ENCODE measurements around the gene CCDC181.

The CCDC181 gene

DNA sequence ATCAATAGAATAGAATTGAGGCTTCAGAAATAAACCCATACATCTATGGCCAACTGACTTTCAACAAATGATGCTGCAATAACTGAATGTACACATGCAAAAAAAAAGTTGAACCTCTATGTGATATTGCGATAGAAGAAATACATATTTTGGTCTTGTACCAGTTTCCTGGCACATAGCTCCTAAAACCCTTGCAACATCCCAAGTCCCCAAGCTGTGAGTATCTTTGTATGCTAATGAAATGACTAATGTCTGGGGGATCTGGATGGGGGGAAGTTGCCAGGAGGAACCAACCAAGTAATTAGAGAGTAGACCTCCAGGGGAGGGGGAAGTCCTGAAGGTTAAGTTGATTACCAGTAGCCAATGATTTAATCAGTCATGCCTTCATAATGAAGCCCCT lies 34.9 kb downstream of the CCDC181 start:
- DNase-seq = no peak

DNA sequence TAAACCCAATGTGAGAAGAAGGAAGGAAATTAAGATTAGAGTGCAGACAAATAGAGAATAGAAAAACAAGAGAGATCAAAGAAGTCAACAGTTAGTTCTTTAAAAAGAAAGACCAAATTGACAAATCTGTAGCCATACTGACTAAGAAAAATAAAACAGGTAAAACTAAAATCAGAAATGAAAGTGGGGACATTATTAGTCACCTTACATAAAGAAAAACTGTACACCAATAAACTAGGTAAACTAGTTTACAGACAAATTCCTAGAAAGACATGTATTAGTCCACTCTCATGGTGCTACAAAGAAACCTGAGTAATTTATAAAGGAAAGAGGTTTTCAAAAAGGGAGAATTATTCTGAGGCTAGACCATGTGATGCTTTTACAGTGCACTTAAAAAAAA lies 37.0 kb downstream of the CCDC181 start:
- no peak for DNase-seq

DNA sequence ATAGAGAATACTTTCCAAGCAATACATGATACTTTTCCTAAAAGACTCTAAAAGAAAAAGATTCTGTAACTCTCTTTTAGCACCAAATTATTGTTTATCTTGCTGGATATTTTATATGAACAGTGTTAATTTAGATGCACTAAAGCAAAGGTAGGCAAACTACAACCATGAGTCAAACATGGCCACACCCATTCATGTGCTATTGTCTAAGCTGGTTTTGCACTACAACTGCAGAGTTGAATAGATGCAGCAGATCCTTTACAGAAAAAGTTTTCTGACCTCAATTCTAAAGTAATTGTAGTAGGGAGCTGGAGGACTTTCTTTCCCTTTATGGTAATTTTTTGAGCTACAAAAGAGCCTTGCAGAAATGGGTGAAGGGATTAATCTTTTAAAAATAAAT lies 39.9 kb downstream of the CCDC181 start:
- DNase-seq = no peak

DNA sequence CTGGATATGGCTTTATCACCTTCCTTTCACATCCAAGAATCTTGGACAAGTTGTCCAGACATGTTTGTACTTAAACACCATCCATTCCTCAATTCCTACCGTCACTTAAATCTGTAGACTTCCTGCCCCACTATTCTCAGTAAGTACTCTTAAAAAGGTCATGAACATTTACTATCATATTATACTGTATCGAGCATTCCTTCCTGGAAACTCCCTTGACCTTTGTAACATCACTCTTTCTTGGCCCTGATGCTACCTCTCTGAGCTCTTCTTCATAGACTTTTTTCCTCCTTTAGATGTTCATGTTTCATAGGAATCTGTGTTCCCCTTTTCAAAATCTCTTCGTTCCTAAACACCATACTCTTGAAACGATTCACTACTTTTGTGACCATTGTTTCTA lies 43.8 kb downstream of the CCDC181 start:
- DNase-seq = no peak

DNA sequence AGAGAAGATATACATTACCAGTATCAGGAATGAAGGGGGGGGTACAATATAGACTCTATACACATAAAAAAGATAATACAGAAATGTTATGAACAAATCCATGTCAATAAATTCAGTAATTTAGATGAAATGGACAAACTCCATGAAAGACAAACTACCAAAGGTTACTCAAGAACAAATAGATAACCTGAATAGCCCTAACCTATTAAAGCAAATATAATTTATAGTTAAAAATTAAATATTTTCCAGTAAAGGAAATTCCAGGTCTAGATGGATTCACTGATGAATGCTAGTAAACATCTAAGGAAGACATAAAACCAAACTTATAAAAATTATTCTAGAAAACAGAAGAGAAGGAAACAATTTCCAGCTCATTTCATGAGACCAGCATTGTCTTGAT lies 46.1 kb downstream of the CCDC181 start:
- DNase-seq = no peak

DNA sequence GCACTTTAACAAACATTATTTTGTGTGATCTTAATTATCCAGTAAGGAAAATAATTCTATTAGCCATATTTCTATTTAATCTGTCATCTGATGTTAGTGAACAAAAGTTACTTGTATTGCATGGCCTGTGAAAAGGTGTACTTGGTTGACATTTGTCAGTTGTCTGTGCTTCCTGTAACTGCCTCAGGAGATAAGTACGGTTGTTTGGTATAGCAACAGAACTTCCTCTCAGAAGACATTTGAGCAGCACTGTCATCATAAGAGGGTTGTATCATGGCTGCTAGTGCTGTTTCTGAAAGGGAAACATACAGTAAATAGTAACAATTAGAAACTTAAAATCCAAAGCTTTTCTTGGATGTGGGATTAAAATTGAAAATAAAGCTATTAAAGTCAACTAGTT lies 55.9 kb downstream of the CCDC181 start:
- DNase-seq = no peak

DNA sequence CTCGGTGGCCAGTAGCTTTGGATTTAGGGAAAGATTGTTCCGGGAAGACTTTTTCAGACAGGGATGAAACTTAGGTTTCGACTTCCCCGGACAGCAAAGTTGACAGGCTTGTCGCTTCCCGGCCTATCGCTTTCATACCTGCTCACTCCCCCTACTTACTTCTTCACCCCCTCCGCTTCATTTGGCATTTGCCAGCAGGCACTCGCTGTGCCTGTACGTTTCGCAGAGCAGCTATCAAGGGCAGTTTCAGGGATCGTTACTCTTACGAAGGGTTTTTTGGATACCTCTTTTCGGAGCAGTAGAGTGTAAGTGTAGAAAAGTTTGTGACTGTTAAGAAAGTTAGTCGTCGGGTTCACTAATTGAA lies 58.9 kb downstream of the CCDC181 start:
- DNase-seq = no peak

DNA sequence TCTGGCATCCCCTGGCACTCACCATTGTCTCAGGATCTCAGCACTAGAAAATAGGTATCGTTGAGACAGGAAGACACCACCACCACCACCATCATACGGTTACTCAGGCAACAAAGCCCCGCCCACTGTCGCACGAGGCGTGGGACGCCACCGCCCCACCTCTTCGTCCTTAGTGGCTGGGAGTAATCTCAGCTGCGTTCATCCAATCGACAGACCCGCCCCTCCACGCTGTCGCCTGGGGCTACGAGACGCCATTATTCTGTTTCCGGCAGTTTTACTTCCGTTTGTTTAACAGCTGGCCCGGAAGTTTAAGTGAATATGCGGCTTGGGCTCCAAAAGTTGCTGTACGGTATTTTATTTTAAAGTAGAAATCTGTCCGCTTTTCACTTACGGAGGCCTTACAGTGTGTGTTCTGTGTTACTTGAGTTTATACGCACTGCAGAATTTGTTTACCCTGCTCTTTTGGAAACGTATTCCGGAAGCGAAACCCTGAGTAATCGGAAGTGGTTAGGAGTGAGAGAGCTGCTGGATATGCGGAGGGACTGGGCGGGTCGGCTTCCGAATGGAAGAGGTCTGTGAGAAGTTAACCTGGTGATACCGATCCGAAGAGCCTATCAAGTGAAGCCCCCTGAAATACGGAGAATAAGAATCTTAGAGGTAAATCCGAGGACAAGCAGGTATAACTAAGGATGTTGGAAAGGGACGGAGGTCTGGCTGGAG lies 59.4 kb downstream of the CCDC181 start, which contains the start of the genes BLZF1 and NME7:
Gene BLZF1 (plus strand): TSS at position 510 of the 720 bp plus-strand sequence. CDS start 1,328 bp downstream, outside the sequence.
Gene NME7 (minus strand): TSS at position 112 of the 720 bp plus-strand sequence. CDS start 87 bp downstream, at position 25.
- DNase-seq = peak; percentile 93

DNA sequence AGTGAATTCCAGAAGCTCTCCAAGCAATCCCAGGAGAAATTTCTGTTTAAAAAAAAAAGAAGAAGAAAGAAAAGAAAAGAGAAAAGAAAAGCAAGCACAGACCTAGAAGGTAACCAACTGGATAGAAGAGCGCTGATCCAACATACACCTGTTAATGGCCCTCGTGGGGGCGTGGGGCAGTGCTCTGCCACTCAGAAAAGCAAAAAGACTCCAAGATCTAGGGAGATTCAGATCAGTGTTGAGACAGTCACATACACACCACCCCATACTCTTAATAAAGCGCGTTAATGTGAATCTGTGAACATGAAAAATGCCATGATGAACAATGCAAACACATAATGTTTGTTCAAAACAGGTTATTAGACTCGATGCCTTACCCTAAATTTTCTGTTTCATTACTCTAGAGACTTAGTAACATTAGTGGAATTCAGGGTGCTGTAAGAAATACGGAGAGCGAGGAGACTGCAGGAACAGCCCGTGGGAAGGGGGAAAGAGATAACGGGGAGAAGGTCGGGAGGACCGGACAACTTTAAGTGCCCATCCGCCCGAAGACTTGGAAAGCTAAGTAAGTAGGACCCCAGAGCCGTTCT lies 60.1 kb downstream of the CCDC181 start:
- DNase-seq = no peak

DNA sequence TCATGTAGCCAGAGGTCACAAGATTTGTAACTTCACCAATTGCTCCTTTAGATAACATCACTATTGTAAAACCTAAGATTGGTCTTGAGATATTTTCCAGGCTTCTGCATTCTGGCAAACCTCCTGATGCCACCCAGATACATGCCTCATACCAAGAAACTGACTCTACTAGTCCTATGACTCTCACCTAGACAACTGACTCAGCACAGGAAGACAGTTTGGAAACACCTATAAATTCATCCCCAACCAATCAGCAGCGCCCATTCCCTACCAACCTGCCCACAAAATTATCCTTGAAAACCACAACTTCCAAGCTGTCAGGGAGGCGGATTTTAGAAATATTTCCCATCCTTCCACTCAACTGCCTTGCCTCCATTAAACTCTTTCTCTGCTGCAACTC lies 62.3 kb downstream of the CCDC181 start:
- DNase-seq = no peak

DNA sequence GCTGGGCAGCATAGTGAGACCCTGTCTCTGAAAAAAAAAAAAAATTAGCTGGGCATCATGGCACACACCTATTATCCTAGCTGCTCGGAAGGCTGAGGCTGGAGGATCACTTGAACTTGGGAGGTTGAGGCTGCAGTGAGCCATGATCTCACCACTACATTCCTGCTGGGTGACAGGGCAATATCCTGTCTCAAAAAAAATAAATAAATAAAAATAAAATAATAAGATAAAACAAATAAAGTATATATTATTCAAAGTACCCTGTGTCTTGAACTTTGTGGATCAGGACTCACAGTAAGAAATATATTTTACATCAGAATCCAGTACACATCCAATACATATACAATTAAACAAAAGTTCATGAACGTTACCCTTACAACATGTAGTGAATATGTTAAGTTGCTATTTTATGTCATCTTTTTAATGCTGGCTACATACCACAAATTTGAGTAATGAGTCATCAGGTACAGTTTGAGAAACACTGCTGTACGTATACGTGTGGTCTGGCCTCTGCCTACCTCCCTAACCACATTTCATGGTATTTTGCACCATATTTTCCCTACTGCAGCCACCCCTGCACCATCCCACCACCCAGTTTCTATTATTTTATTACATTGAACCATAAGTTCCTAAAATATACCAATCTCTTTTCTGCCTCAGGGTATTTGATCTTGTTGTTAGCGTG lies 64.1 kb downstream of the CCDC181 start:
- no peak for DNase-seq

DNA sequence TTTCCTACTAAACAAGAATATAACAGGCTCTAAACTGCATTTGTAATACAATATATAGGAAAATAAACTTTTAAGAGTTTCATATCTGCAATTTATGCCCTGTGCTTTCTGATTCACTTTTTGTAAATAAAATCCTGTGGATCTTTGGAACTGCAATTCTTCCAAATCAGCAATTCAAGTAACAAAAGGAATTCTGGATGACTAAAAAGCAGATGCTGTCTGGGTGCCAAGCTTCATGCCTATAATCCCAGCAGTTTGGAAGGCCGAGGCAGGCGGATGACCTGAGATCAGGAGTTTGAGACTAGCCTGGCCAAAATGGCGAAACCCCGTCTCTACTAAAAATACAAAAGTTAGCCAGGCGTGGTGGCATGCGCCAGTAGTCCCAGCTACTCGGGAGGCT lies 66.0 kb downstream of the CCDC181 start:
- DNase-seq = no peak

DNA sequence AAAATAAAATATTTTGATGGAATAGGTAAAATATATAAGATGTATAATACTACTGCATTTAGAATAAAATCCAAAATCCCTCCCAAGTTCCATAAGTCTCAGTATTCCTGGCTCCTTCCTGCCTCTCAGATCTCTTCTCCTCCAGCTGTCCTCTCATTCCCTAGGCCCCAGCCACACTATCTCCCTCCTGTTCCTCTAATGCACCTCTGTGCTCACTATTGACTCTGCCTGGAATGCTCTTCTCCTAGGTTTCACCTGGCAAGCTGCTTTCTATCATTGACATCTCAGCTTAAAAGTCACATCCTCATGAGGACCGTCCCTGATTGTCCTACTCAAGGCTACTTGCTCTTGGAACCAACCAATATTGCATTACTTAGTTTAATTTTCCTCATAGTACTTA lies 66.9 kb downstream of the CCDC181 start:
- no peak for DNase-seq

DNA sequence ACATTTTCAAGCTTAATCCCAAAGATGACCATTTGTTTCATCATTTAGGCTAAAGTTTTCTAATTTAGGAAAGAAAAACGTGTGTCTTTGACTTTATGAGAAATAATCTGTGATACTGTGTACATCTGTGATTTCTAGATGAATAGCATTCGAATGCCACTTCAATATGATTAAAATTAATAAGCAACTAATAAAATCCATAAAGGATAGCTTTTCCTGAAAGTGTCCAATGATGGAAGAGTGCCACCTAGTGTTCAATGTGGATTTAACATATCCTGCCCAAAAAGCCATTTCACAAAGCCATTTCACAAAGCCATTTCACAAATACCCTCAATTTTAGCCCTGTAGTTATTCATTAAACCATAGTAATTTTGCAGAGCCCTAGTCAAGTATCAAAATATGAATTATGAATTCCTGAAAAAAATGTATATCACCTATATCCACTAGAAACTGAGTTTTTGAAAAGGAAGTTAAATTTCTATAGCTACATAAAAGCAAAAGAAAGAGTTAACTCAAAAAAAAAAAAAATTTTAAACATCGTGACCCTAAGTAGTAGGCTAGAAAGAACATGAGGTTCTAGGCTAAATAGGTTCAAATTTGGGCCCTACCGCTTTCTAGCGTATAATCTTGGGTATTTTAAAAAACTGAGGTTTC lies 78.8 kb downstream of the CCDC181 start:
- DNase-seq = peak; percentile 47

DNA sequence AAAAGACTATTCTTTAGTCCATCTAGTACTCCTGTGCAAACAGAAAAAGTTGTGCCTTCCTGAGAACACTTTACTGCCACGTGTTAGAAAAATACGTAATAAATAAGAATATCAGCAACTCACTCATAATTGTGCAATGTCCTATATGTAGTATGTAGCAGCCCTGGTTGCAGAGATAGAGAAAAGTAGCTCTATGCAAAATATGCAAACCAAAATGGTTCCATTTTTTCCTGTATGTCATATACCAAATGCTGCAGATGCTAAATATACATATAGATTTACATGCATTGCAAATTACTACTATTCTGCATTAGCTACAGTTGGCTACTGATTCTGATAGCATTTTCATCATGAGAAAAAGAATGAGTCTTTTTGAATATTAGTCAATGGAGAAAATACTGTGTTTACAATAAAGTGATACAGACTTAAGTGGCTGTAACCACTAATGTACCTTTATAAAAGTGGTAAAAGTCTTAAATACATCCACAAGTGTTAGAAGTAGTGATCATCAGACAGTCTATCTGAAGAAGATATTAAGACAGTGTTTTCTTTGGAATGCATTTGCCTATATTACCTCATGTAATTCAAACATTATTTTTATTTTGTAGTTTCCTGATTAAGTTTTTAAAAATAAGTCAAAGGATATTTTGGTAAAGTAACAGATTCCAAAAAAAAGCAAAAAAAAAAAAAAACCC lies 79.4 kb downstream of the CCDC181 start:
- DNase-seq = no peak

DNA sequence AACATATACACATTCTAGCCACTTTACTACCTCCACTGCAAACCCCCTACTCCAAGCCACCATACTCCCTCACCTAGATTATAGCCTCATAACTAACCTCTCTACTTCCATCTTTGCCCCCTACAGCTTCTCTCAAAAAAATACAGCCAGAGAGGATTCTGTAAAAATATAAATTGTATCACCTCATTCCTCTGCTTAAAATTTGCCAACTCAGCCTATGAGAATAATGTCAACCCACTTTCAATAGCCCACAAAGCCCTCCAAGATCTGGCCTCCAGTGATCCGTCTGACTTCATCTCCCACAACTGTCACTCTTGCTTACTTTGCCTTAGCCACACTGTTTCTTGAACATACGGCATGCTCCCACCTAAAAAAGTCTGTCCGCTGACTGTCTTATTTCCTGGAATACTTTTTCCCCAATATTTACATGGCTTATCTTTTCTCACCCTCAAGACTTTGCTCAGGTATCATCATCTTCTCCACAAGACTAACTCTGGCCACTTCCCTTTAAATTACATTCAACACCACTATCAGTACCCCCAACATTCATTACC lies 81.2 kb downstream of the CCDC181 start:
- DNase-seq = no peak

DNA sequence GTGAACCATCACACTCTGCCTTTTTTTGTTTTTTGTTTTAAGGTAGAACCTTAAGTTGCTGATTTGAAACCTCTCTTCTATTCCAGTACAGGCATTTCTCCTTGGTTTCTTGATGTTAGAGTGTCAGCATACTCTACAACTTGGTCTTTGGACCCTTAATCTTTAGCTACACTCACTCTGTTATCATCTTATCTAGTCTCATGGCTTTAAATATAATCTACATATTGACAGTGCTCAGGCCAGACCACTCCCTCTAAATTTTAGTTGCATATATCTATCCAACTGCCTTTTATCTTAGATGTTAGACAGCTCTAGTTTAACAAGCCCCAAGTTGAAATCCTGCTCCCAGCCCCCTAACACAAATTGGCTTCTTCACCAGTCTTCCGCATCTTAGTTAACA lies 81.8 kb downstream of the CCDC181 start:
- no peak for DNase-seq
